Activated naive CD8-positive, alpha-beta T cell treated with anti-CD3 and anti-CD28 coated beads, Interleukin-2, amount 10 ng/mL, durations not matched to agents 7 days and 5 days (primary cell): ENCODE results near the gene ADAP1. TPM values are rescaled to one million over a fixed set of nuclear protein-coding genes. Genes with fewer than 3 reads are reported as not detected.

Experiments
- ATAC-seq: fragments of 150-1000 bp; cut with Tn5 transposase; one replicate; pipeline ENCODE4 v1.10.0; 2021; ENCODE audit warnings: low read depth, moderate library complexity
- POLR2A ChIA-PET: fragments of 350-600 bp; sonication (Branson Sonifier 250); formaldehyde crosslinking; loops from one replicate; lab custom pipeline; 2021; ENCODE audit warnings: antibody characterized with exemption; lab: Charles Lee
- DNase-seq: peaks from one replicate; pipeline ENCODE4 v3.0.0; 2021
- H3K27ac Mint-ChIP-seq: one replicate; pipeline ENCODE4 v1.8.0; 2022; ENCODE audit warnings: mild to moderate bottlenecking, mixed read lengths
- H3K27me3 Mint-ChIP-seq: one replicate; pipeline ENCODE4 v1.8.0; 2022; ENCODE audit warnings: mild to moderate bottlenecking, moderate library complexity, mixed read lengths
- H3K36me3 Mint-ChIP-seq: one replicate; pipeline ENCODE4 v1.8.0; 2021; ENCODE audit warnings: mild to moderate bottlenecking, mixed read lengths
- H3K4me1 Mint-ChIP-seq: one replicate; pipeline ENCODE4 v1.8.0; 2021; ENCODE audit warnings: mixed read lengths
- H3K4me3 Mint-ChIP-seq: one replicate; pipeline ENCODE4 v1.8.0; 2022; ENCODE audit warnings: mild to moderate bottlenecking, moderate library complexity, mixed read lengths
- H3K9me3 Mint-ChIP-seq: one replicate; pipeline ENCODE4 v1.8.0; 2021; ENCODE audit warnings: mixed read lengths
- total RNA-seq, 2 experiments: library from RNA; stranded (reverse); gene quantifications; one replicate each; pipeline ENCODE4 v1.2.3, GENCODE V29; 2021

Gene ADAP1
- total RNA-seq, 2 experiments from 2014 or later, result 25.0 to 29.8 TPM

DNA sequence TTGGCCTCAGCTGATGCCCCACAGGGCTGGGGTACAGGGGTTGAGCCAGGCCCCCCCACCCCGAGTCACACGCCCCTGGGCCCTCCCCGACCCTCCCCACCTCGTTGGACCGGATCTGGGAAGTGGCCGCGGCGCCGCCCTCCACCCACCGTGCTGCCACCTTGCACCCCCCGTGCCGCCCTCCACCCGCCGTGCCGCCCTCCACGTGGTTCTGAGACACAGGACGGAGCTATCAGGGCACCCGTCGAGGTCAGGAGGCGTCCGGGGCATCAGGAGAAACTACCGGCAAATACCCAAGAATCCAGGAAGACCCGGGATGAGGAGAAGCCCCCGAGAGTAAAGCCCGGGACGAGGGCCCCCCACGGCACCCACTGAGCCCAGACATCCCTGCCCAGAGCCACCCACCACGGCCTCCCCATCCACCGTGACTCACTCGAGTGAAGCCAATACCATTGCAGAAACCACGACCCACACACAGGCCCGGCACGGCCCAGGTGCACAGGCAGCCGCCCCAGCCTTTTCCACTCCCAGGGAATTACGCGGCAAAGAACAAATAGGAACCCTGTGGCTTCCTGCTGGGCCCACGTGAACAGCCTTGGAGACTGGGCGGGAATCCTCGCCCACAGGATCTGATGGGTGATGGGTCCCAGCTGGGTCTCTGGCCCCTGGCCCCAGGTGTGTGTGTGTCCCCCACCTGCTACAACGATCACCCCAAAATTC is 34.0 kb downstream of the ADAP1 start:
- peak; percentile 36 for DNase-seq
- H3K4me3 Mint-ChIP-seq, result no peak overlapping the region
- H3K27ac Mint-ChIP-seq, result no peak overlapping the region
- H3K4me1 Mint-ChIP-seq, result peaks cover 6% of the 10 kb centered on the region
- no peaks in the 10 kb centered on the region for H3K27me3 Mint-ChIP-seq
- H3K9me3 Mint-ChIP-seq, result no peaks in the 10 kb centered on the region
- POLR2A ChIA-PET, result no interaction called here
- no peak for ATAC-seq
- H3K36me3 Mint-ChIP-seq, result peaks cover 2% of the 10 kb centered on the region

DNA sequence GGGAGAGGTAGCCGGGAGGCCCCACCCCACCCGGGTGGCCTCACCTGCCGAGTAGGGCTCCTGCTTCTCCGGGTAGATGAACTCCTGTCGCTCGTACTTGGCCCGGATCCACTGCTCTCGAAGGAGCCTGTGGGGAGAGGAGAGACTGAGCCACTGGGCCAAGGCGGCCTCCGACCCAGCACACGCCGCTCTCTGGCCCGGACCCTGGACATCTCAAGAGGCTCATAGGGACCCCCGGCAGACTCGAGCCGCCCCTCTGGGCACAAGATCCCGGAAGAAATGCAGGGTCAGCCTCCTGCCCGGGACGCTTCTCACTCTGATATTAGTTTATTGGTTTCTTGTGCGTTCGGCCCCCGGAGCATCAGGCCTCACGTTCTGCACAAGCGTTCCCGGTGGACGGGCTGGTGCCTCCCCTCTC is 34.5 kb downstream of the ADAP1 start:
- H3K4me3 Mint-ChIP-seq, result no peak overlapping the region
- H3K4me1 Mint-ChIP-seq, result peaks cover 6% of the 10 kb centered on the region
- DNase-seq (peak; percentile 30), ATAC-seq (no peak)
- H3K36me3 Mint-ChIP-seq, result peaks cover 2% of the 10 kb centered on the region
- POLR2A ChIA-PET, result no interaction called here
- no peaks in the 10 kb centered on the region for H3K27me3 Mint-ChIP-seq
- H3K9me3 Mint-ChIP-seq, result no peaks in the 10 kb centered on the region
- no peak overlapping the region for H3K27ac Mint-ChIP-seq

DNA sequence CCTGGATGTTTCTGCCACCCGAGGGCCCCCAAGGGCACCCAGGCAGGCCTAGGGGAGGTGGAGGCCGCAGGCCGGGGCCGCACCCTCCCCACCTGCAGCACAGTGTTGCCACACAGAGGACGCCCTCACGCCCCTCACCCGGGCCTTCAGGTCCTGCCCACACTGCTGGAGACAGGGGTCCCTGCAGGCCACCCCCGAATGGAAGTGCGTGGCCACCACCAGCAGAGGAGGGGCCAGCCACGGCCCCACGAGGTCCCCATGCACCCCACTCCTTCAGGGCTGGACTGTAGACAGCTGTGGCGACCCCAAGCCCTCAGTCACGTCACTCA is 35.4 kb downstream of the ADAP1 start:
- Mint-ChIP-seq H3K27me3 (no peaks in the 10 kb centered on the region), H3K27ac (no peak overlapping the region)
- ATAC-seq, result no peak

DNA sequence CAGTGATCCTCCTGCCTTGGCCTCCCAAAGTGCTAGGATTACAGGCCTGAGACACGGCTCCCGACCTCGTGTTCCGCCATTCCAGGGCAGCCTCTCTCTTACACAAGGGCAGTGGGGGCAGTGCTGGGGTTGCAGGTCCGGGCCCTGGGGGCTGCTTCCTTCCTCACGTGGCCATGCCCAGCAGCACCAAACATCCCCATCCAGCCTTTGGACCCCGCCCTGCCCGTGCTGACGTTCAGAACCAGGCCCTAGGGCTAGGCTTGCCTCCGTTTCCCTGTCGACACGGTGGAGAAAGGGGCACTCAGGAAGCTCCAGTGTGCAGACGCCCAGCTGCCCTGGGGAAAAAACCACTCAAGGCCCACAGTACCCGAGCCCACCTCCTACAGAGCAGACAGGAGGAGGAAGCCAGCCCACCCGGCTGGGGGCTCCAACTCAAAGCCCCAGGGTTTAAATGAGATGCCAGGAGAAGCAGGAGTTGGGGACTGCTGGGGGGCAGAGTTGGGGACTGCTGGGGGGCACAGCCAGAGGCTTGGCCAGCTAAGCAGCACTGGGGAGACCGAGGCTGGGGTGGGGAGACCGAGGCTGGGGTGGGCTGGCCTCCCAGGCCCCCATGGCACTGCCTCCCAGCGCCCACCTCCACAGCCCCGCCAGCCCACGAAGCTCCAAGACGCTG is 35.9 kb downstream of the ADAP1 start:
- Mint-ChIP-seq H3K9me3 (no peaks in the 10 kb centered on the region), H3K4me1 (peaks cover 2% of the 10 kb centered on the region), H3K27me3 (no peaks in the 10 kb centered on the region), H3K36me3 (peaks cover 2% of the 10 kb centered on the region), H3K4me3 (no peak overlapping the region), H3K27ac (no peak overlapping the region)
- no peak for ATAC-seq
- DNase-seq, result peak; percentile 22
- POLR2A ChIA-PET, result no interaction called here

More for the DNA sequence above, 35.4 kb downstream of the ADAP1 start:
- peak; percentile 23 for DNase-seq
- POLR2A ChIA-PET, result no interaction called here
- peaks cover 2% of the 10 kb centered on the region for H3K36me3 Mint-ChIP-seq
- peaks cover 2% of the 10 kb centered on the region for H3K4me1 Mint-ChIP-seq
- H3K9me3 Mint-ChIP-seq, result no peaks in the 10 kb centered on the region
- no peak overlapping the region for H3K4me3 Mint-ChIP-seq

DNA sequence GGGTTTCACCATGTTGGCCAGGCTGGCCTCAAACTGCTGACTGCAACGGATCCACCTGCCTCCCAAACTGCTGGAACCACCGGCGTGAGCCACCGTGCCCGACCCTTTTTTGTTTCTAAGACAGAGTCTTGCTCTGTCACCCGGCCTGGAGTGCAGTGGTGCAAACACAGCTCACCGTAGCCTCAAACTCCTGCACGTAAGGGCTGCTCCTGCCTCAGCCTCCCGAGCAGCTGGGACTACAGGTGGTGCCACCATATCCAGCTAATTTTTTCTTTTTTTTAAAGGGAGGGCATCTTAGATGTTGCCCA is 36.4 kb downstream of the ADAP1 start:
- Mint-ChIP-seq H3K27me3 (no peaks in the 10 kb centered on the region), H3K4me3 (no peak overlapping the region), H3K36me3 (peaks cover 2% of the 10 kb centered on the region), H3K27ac (no peak overlapping the region), H3K9me3 (no peaks in the 10 kb centered on the region), H3K4me1 (peaks cover 2% of the 10 kb centered on the region)
- POLR2A ChIA-PET, result no interaction called here
- DNase-seq (no peak), ATAC-seq (no peak)

DNA sequence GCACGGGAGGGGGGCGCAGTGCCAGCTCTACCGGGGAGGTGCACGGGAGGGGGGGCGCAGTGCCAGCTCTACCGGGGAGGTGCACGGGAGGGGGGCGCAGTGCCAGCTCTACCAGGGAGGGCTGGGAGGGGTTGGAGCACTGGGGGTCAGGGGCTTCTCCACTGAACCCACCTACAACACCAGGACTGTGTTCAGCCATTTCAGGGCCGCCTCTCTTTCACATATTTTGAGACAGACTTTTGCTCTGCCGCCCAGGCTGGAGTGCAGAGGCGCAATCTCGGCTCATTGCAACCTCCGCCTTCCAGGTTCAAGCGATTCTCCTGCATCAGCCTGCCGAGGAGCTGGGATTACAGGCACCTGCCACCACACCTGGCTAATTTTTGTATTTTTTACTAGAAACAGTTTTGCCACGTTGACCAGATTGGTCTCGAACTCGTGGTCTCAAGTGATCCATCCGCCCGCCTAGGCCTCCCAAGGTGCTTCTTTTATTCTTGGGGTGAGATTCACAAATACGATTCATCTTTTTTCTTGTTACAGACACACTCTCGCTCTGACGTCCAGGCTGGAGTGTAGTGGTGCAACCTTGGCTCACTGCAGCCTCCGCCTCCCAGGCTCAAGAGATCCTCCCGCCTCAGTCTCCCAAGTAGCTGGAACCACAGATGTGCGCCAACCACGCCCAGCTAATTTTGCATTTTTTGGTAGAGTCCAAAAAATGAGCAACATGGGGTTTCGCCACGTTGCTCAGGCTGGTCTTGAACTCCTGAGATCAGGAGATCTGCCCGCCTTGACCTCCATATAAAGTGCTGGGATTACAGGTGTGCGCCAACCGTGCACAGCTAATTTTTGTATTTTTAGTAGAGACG is 37.0 kb downstream of the ADAP1 start:
- H3K4me3 Mint-ChIP-seq, result no peak overlapping the region
- H3K36me3 Mint-ChIP-seq, result peaks cover 2% of the 10 kb centered on the region
- no peaks in the 10 kb centered on the region for H3K27me3 Mint-ChIP-seq
- peaks cover 2% of the 10 kb centered on the region for H3K4me1 Mint-ChIP-seq
- H3K27ac Mint-ChIP-seq, result no peak overlapping the region
- ATAC-seq, result no peak
- H3K9me3 Mint-ChIP-seq, result no peaks in the 10 kb centered on the region
- POLR2A ChIA-PET, result no interaction called here
- no peak for DNase-seq

DNA sequence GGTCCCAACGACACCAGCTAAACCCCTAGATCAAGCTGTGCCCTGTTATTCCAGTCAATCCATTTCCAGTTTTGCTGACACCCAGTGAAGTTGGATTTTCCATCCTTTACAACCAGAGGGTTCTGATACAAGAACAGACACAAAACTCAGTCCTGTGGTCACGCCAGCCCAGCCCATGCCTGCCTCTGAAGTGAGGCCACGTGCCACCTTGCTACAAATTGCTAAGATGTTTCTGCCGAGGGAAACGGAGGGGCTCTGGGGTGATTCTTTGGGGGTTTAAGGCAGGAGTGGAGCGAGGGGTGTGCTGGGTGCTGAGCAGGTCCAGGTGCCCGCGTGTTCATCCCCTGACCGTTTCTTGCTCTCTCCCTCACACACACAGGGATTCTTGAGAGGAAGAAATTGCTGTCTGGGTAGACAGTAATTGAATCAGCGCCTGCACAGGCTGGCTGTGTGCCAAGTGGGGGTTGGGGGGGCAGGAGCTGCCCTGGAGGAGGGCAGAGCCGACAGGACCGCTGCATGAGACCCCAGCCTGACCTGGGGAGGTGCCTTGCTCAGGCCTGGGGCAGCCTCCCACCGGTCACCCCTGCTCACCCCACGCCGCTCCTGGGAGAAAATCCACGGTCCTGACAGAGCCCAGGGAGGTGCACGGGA is 38.1 kb downstream of the ADAP1 start:
- no peak for DNase-seq
- POLR2A ChIA-PET, result no interaction called here
- no peak overlapping the region for H3K4me3 Mint-ChIP-seq

DNA sequence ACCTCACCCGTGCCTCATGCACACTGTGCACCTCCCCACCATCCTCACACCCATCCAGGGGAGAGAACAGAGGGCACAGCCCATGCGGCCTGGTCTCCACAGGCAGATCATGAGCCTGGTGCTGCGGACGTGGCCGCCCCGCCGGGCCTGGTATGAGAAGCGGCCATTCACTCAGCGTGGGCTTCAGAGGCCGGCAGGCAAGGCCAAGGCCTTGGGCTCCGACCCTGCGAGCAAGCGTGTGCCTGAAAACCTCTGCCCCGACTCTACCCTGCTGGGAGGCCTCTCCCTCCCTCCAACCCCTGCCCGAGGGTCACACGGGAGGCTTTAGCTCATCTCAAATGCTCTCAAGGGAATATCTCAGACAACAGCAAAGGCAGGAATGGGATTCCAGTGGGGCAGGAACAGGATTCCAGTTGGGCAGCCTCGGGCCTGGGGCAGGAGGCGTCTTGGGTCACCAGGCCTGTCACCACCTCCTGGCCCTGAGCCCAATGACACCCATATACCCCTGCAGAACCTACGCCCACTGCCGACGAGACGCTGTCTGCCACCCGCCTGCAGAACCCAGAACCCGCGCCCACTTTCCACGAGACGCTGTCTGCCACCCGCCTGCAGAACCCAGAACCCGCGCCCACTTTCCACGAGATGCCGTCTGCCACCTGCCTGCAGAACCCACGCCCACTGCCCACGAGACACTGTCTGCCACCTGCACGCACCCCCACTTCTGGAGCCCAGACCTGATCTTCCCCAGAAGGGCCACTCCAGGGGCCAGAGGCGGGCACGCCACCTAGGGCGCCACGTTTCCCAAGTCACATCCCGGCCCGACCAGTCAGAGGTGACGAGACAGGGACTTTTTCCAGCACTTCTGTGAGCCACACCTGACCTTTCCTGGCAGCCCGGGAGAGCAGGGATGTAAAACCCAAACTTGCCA is 38.9 kb downstream of the ADAP1 start:
- ATAC-seq (no peak), DNase-seq (no peak)
- peaks cover 2% of the 10 kb centered on the region for H3K36me3 Mint-ChIP-seq
- H3K27me3 Mint-ChIP-seq, result no peaks in the 10 kb centered on the region
- no peak overlapping the region for H3K4me3 Mint-ChIP-seq
- POLR2A ChIA-PET, result no interaction called here
- H3K9me3 Mint-ChIP-seq, result no peaks in the 10 kb centered on the region
- peaks cover 2% of the 10 kb centered on the region for H3K4me1 Mint-ChIP-seq
- H3K27ac Mint-ChIP-seq, result no peak overlapping the region

More for the DNA sequence above, 38.1 kb downstream of the ADAP1 start:
- no peaks in the 10 kb centered on the region for H3K9me3 Mint-ChIP-seq
- peaks cover 2% of the 10 kb centered on the region for H3K36me3 Mint-ChIP-seq
- H3K4me1 Mint-ChIP-seq, result peaks cover 2% of the 10 kb centered on the region
- H3K27ac Mint-ChIP-seq, result peak overlapping the region; percentile 33
- H3K27me3 Mint-ChIP-seq, result no peaks in the 10 kb centered on the region
- no peak for ATAC-seq

DNA sequence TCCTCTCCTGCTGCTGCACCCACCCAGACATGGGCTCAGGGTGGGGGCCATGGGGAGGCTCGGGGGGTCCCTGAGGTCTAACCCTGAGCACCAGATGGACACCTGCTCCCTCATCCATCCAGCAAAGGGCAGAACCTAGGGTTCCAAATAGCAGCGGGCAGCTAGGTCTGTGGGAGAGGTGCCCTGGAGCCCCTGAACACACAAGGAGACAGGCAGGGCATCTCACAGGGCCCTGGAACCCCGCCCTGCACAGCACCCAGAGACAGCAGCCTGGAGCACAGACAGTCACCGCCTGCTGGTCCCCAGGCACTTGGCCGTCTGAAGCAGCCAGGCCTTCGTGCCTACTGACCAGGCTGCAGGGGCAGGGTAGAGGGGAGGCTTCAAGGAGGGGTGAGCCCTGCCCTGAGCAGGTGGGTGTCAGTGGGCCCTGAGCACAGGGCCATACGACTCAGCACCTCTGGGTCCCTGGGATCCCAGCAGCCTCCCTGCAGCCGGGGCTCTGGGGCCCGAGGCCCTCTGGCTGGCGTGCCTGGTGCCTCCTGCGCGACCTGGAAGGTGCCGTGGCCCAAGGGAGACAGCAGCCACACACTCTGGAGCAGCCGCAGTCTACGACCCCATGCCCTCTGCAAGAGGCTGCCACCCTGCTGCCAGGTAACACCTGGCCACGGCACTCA is 39.8 kb downstream of the ADAP1 start:
- DNase-seq, result no peak
- H3K27ac Mint-ChIP-seq, result no peak overlapping the region

DNA sequence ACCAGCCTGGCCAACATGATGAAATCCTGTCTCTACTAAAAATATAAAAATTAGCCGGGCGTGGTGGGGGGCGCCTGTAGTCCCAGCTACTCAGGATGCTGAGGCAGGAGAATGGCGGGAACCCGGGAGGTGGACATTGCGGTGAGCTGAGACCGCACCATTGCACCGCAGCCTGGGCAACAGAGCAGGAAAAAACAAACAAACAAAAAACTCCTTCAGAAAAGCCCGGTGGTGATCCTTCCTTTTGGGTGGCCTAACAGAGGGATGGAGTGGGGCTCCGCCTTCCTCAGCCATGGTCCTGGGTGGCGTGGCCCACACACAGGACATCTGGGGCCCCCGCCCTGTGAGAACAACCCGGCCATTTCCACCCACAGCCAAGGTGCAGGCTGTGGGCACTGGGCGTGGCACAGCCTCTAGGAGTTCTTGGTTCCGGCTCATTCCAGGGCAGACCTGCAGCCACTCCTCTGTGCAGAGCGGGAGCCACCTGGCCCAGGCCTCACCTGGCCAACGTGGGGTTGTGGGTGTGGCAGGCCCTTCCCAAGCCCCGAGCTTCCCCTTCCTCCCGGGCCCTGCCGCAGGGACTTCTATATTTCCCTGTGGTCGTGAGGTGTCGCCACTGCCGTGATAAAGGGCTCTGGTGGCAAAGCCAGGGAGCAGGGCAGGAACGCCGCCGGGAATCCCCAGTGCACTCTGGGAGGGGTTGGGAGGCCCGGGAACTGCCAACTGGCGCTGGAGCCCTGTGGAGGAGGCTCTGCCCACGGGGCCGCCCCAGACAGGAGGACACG is 40.6 kb downstream of the ADAP1 start:
- H3K27ac Mint-ChIP-seq, result no peak overlapping the region
- H3K36me3 Mint-ChIP-seq, result no peaks in the 10 kb centered on the region
- H3K4me1 Mint-ChIP-seq, result peaks cover 3% of the 10 kb centered on the region
- H3K9me3 Mint-ChIP-seq, result no peaks in the 10 kb centered on the region
- H3K4me3 Mint-ChIP-seq, result no peak overlapping the region
- ATAC-seq (no peak), DNase-seq (no peak)
- POLR2A ChIA-PET, result no interaction called here
- H3K27me3 Mint-ChIP-seq, result no peaks in the 10 kb centered on the region

More for the DNA sequence above, 39.8 kb downstream of the ADAP1 start:
- Mint-ChIP-seq H3K9me3 (no peaks in the 10 kb centered on the region), H3K4me1 (peaks cover 5% of the 10 kb centered on the region), H3K36me3 (peaks cover 2% of the 10 kb centered on the region), H3K4me3 (no peak overlapping the region), H3K27me3 (no peaks in the 10 kb centered on the region)
- no peak for ATAC-seq
- POLR2A ChIA-PET, result no interaction called here

DNA sequence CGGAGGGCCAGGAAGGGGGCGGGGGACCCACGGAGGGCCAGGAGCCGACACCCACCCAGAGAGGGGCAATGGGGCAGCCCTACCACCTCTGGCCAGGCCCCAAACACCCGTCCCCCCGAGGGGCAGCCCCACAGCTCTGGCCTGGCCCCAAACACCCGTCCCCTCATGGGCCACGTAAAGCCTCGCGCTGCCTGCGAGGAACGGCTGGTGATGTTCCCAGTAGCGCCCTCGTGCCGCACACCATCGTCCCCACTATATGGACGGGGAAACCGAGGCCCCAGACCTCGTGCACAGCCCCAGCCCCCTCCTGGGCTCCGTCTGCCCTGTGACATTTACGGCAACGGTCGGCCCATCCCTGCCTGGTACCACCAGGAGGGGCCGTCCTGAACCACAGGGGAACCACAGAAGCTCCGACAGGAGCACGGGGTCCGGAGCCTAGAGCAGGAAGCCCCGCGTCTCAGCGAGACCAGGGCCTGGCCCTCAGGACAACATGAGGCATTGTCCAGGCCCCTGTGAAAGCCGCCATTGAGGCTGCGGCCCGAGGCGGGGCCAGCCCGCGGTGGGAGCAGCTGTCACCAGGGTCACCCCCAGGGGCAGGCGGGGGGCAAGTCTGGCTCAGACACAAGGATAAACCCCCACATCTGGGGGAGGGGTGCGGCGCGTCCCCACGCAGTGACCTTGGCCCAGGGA is 42.5 kb downstream of the ADAP1 start:
- H3K27ac Mint-ChIP-seq, result no peak overlapping the region
- no peaks in the 10 kb centered on the region for H3K9me3 Mint-ChIP-seq
- DNase-seq, result no peak
- H3K4me1 Mint-ChIP-seq, result peaks cover 3% of the 10 kb centered on the region
- H3K36me3 Mint-ChIP-seq, result no peaks in the 10 kb centered on the region
- no peaks in the 10 kb centered on the region for H3K27me3 Mint-ChIP-seq
- POLR2A ChIA-PET, result no interaction called here
- H3K4me3 Mint-ChIP-seq, result no peak overlapping the region
- no peak for ATAC-seq
